CMK (cell line): ENCODE data around the gene HCN3.

Experiments
- DNase-seq: peaks from one replicate; pipeline ENCODE4 v3.0.0-alpha.2; 2010; ENCODE audit warnings: low read depth

Gene HCN3

DNA sequence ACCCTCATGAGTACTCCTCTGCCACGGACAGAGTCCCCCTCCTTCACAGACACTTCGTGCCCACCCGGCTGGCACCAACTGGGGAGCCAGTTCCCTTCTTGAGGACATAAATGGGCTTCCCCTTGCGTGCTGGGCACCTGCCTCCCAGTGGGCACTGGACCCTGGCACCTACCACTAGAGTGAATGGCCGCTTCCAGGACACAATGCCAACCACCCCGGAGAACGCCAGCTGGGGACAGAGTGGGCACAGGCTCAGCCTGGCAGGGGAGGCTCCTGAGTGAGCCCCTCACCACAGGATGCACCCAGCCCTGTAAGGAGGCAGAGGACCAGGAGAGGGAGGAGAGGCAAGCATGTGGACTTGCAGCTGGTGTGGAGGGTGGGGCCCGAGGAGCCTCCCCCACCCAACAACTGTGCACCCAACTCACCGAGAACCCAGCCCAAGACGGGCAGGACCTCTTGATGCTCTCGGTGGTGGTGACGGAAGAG, 23.0 kb upstream of the HCN3 start:
- DNase-seq: no peak

DNA sequence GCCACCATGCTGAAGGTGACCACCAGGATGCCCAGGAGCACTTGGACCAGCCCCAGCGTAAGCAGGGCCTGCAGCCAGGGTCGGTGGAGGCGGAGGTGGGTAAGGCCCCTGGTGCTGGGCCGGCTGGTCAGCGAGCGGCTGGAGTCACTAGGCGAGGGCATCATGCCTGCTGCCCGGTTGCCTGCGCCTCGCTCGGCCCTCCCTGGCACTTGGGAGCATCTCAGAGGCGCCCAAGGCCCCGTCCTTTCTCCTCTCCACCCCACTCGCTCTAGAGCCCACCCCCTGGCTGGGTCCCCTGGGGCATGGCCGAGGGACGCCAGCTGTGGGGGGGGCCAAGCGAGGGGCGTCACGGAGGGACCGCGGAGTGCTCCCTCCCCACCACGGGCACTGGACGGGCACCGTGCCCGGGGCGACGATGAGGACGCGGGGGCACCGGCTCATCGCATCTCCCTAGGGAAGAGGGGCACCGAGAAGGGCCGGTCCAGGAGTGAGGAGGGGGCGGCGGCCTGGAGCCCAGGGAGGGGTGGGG, 22.5 kb upstream of the HCN3 start:
- DNase-seq: no peak

DNA sequence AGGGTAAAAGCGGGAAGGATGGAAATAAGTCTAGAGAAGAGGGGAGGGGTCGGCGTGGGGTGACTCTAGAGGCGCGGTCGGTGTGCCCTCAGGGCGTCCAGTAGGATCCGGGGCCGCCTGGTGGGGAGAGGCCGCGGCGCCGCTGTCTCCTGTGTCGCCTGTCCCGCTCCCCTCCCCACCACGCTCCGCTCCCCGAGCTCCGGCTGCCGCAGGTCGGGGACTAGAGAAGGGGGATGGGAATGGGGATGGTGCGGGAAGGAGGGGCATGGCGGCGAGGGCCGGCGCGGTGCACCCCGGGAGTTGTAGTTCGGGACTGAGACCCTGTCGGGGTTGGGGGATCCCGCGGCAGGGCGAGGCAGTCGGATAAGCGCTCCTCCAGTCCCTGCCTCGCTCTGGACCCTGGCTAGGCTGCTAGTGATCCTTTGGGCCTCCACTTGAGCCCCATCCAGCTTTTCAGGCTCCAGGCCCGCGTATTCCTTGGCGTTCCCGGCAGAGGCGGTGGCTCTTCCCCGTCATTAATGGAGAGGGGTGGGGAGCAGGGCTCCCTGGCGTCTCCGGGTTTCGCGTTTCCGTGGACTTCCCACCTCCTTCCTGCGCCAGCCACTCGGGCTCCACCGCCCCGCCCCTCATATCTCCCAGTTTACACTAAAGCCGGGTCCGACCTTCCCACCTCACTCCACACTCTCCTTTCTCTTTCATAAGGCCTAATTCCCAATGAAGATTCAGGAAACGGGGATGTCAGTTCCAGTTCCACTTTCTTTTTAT, 21.8 kb upstream of the HCN3 start, which contains the start of gene ENTREP3:
ENTREP3 (minus strand) TSS at position 241 of the 765 bp plus-strand sequence. CDS start 606 bp downstream, outside the sequence.
- peak; percentile 70 for DNase-seq

DNA sequence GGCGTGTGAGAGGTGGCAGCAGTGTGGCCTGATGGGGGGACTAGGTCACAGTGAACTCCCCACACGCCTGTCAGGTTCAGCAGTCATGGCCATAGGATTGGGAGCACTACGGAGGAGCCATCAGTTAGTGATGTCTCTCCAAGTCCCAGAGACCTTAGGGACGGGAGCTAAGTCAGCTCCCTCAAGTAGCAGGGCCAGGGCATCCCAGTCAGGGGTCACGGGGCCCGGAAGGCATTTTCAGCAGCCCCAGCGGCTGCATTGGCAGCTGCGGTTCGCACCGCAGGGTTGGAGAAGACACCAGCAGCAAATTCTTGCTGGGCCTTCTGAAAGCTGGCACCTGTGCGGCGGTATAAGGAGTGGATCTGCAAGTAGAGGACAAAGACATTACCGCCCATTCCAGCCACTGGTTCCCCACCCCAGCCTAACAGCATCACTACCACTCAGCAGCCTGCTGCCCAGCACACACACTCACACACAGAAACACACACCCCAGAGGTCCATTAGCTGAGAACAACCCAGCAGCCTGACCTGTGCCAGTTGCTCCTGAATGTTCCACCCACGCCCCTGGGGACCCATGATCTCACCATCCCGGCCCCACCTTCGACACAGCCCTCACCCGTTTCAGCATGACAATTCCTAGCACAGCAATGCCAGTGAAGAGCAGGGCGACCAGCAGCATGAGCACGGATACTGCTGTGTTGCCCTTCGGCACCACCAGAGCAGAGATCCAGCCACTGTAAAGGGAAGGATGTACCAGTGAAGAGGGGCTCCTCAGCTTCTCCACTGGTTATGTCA, 21.0 kb upstream of the HCN3 start:
- no peak for DNase-seq

DNA sequence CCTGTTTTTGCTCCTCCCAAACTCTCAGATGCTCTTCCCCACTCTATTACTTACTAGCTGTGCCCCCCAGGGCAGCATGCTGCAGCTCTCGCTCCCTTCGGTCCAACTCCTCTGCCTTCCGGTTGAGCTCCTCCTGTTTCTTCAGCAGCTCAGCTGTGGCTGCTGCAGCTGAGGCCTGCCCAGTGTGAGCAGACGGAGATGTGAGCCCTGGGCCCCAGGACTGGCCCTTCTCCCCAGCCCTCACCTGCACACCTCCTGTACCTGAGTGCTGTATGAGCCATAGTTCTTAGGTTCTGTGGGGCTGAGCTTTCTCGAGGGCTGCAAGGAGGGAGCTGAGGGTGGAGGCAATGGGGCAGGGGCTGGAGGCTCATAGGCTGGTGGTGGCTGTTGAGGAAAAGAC, 17.0 kb upstream of the HCN3 start:
- no peak for DNase-seq

DNA sequence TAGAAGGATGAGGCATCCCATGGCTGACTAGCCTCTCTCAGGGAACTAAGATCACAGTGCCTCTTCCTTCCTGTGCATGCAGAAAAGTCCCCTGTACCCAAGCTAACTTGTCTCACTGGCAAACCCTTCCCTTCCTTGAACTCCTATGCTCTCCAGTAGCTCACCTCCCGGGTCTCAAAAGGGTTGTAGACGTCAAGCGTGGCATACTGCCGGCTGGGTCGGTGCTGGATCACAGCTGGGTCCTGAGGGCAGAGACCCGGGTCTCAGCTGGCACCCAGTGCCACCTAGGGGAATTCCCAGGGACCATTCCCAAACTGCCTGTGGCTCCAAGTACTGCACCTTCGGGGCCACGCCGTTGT, 15.8 kb upstream of the HCN3 start:
- no peak for DNase-seq

DNA sequence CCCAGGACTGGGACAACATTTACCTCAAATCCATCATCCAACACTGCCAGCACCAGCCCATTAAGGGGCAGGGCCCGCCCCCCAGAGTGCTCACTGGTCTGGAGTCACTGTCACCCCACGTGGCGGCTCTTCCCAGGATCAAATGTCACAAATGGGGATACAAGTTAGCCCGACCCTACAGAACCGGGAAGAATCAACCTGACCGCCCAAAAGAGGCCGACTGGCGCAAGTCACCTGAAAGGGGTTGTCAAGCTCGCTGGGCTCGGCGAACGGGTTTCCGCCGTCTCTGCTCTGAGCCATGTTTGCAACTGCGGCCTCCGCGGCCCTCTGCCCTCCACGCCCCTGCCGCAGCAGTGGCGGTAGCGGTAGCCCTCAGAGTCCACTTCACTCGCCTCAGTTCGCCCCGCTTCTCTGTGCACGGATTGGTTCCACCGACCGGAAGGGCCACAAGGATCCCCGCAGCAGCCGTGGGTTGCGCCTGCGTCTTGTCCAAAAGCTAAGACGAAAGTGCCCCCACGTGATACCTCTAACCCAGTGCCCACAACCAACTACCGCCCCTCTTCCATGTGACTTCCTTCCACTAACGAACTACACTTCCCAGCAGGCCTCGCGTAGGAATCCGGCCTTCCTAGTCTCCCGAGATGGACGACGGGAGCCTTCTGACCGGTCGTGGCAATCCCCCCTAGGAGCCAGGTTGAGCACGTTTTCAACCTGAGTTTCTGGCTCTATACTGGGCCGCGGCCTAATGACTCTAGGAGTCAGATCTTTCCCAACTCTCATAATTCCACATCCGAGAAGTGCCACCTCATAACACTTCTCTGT, 15.2 kb upstream of the HCN3 start, which contains the start of gene SCAMP3:
SCAMP3 (minus strand) TSS at position 509 of the 822 bp plus-strand sequence; CDS start at position 300, 209 bp downstream.
- DNase-seq: peak; percentile 94

DNA sequence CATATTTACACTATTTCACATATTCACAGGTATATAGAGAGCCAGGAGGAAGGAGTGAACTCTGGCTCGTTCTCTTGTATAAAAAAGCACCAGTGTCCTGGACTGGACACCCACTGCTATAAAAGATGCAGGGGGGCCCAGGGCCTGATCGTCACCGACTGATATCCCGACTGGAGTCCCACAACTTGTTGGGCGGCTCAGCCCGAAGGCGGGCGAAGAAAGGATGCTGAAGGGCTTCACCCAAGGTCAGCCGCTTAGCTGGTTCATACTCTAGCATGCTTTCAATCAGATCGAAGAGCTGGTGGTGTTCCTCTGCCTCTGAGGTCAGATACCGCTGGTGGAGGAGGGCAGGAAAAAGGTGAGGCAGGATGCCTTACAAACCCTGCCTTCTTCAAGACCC, 14.2 kb upstream of the HCN3 start:
- no peak for DNase-seq

DNA sequence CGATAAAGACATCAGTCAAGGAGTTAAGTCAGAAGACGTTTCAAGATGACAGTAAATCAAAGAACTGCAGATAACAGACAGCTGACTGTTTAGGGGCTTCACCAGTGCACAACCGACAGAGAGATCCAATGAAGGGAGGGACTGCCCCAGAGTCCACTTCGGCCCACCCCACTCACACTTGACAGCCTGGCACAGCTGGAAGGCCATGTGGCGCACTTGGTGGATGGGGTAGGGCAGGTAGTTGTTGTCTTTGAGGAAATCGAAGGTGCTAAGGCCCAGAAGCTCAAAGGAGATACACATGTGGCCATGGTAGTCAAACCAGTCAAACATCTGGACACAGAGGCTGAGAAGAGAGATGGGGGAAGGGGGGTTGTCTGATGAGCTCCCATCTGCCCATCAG, 10.7 kb upstream of the HCN3 start:
- DNase-seq: no peak

DNA sequence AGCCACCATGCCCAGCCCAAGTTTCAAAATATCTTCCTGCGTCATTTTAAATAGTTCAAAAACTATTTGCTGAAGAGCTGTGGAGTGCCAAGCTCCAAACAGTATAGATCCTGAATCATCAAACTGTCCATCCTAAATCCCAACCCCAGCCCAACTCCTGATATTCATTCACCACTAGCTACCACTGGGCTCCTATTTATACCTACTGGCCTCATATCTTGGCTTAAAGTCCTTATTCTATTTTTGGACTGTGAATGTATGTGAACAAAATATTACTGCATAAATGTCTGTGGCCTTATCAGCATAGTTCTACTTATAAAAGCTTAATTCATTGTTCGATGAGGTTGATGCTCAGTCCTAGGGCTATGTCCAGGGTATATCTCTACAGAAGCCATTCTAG, 9.9 kb upstream of the HCN3 start:
- no peak for DNase-seq

DNA sequence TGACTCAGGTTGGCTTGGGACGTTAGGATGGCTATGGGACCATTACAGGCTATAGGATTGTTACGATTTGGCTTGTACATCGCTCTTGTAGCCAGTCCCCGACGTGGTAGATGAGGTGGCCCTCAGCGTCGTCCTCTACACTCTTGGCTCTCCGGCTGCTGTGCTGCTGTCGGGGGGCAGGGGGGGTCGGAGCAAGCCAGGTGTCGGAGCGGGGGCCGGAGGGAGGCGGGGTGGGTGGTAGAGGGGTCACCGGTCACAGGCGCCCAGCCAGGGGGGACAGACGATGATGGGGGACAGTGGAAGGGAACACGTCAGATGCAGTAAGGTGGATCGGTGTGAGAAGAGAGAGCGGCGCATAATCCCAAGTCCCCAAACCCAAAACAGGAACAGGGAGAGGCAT, 8.6 kb upstream of the HCN3 start:
- no peak for DNase-seq

DNA sequence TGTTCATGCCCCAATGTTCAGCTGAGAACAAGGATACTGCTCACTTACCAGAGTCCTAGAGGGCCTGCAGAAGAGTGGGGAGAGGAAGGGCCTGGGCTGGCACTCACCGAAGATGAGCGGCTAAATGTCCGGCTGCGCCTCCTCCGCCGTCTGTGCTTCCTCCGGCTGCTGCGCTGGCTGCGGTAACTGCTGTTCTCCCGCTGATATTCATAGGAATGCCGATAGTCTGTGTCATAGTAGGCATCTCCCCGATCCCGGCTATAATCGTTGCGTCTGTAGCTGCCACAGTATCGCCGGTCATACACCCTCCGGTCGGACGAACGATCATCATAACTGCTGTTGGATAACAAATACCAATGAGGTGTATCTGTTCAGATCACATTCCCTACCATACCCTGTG, 7.9 kb upstream of the HCN3 start:
- no peak for DNase-seq

DNA sequence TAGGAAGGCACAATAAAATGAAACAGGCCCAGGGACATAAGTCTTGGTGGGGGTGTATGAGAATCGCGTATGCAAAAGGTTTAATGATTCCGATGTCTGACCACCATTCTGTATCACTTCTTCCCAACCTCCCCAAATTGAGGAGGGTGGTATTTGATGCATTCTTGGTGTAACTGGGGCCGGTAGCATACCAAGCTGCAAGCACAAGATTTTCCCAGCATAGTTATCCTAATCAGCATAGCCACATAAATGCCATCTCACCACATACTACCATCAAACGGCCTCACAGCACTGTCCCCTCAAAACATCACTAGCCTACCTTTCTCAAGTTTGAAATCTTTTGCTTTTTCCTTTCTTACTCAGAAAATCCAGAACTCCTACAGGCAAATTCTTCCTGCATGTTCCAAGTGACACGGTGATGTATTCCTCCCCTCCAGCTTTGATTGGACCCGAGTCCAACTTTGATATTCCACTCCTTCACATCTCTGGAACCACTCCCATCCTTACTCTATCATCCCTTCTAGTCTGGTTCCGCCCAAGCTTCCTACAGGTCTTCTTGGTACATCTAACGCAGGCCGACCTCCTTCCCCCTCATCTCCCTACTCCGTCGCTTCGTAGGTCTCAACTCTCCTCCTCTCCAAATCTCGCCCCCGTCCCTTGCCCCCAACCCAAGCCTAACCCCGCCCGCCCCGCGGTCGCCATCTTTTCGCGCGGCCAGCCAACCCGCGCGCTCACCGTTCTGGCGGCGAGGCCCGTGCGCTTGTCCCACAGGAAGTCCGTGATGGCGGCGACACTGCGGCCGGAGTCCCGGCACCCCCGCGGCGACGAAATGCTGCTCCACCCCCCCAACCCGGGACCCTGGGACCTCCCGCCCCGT, 4.6 kb upstream of the HCN3 start:
- DNase-seq: no peak

DNA sequence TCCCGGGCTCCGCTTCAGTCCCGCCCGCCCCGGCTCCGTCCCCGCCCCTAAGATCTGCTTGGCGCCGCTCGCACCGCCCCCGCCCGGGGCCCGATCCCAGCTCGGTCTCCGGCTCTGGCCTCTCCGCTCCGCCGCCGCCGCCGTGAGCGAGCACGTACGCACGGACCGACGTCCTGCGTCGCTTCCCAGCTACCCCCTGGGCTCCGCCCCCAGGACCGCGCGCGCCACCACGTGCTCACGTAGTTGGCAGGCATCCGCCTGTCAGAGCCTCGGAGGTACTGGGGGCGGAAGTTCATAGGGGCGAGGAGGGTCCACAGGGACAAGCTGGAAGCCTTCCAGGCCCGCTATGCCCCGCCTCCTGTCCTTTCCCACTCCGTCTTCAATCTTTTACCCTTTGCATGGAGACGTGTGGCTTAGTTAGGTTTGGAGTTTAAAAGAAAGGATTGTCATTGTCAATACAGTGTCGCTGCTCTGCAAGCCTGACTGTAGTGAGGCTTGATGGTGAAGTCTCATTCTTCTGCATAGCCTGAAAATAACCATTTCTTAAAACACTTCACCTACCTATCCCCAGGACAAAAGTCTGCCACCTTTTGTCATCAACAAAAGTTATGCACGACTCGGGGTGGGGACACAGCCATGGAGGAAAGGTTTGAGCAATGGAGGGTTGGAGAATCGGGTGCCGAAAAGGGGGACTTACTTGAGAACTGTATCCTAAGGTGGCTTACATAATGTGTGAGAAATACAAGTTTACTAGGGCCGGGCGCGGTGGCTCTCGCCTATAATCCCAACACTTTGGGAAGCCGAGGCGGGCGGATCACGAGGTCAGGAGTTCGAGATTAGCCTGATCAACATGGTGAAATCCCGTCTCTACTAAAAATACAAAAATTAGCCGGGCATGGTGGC, 3.7 kb upstream of the HCN3 start, which contains the start of gene CLK2:
CLK2 (minus strand) TSS at position 162 of the 903 bp plus-strand sequence. CDS start 2,527 bp downstream, outside the sequence.
- DNase-seq: peak; percentile 96

DNA sequence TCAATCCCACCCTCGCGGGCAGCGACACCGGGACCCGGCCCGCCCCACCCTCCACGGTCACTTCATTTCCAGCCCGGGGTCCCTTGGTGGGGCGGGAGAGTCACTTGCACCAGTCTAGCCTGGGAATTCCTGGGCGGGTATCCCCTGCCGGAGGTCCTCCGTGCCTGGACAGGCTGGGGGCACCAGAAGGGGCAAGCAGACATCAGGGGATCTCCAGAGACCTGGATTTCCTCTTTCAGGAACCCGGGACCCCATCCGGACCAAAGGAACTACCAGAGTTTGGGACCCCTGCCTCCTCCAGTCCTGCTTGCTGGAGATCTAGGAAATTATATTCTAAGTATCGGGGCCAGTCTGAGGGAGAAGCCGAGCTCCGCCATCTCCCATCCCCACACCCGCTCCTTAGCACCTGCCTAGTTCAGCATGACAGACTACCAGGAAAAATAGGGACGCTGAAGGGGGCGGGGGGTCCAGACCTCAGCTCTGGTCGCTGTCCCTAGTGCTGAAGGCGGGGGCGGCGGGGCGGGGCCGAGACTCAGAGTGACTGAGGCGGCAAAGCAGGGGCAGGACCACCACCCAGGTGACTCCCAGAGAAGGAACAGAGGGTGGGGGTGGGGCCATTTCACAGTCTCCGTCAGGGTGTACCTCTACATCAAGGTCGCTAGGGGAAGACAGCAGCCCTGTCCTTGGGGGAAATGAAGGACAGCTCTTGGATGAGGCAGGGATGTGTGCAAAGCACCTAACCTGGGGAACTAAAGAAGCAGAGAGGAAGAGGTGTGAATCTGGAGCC, 832 bp downstream of the HCN3 start:
- no peak for DNase-seq

DNA sequence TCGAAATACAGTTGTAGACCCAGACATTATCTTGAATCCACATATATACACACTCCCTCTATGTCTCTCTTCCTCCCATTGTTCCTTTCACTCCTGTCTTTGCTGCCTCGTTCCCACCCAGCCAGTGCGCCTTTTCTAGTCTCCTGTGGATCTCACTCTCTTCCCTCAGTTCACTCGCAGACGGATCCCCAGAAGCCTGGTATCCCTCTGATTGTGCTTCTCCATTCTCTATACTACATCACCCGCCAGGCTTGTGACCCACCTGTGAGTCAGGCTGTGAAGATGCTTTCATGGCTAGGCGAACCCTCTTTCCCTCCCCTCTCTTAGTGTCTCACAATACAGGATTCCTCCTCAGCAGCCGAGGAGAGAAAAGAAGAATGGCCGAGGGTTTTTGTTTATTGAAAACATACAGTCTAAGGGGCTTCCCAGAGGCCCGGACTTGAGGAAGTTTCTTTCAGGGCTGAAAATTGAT, 1.5 kb downstream of the HCN3 start:
- no peak for DNase-seq

DNA sequence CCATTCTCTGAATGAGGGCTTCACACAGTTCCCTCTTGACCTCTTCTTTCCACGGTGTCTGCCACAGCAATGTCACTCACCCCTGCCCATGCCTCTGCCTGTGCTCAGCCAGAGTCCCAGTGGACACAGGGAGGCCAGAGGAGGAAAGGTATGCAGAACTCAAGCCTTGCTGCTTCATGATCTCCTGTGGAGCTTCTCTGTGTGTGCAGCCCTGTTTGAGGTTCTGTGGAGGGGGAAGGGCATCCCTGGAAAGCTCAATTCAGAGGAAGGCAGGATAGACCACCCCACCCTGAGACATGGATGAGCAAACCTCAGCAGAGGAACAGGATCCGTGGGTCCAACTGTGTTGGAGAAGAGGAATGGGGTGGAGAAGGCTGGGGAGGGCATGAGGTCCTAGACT, 2.0 kb downstream of the HCN3 start:
- DNase-seq: no peak

DNA sequence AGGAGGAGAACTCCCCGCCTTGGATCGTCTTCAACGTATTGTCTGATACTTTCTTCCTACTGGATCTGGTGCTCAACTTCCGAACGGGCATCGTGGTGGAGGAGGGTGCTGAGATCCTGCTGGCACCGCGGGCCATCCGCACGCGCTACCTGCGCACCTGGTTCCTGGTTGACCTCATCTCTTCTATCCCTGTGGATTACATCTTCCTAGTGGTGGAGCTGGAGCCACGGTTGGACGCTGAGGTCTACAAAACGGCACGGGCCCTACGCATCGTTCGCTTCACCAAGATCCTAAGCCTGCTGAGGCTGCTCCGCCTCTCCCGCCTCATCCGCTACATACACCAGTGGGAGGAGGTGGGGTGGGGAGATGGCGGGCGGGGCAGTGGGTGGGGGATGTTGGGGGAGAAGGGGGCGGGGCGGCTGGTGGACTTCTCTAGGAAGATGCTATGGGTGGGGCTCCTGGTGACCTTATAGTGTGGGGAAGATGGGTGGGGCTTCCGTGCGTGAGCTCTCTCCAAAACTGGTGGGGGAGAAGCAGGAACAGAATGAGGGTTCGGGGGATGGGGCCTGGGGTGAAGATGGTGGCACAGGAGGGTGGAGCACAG, 5.3 kb downstream of the HCN3 start:
- DNase-seq: no peak
